Lower leg skin (tissue), 3 donors: ENCODE data around the gene GPSM3.

Experiments
- POLR2A ChIP-seq, 2 donors: fragments of 450-650 bp; IDR thresholded peaks; one replicate each; pipeline ENCODE4 v1.6.1; 2016 to 2017; ENCODE audit warnings: antibody characterized with exemption in 2 of 2, mild to moderate bottlenecking in 1 of 2, moderate library complexity in 1 of 2
- TF ChIP-seq, protein P1 (sequence below), 3 donors: fragments of 450-650 bp; IDR thresholded peaks; one replicate each; pipeline ENCODE4 v1.5.1; 2016; ENCODE audit warnings: antibody characterized with exemption in 3 of 3, mild to moderate bottlenecking in 3 of 3, moderate library complexity in 2 of 3

DNA sequence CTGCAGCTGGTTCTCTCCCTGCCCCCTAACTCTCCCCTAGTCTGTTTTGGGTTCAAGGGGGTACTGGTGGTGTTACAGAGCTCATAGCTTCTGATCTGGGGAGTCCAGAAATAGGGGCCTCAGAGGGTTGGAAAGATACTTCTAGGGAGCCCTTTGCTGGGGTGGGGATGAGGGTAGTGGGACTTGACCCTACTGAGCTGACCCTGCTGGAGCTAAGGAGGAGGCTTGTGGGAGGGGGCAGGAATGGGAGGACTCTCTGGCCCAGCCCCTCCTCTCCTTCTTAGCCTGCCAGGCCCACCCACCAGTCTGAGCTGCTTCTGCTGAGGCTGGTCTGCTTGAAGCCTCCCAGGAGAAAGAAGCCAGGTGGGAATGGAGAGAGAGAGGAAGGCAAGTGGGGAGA lies 28.1 kb downstream of the GPSM3 start, which contains the start of gene EGFL8:
- TF ChIP-seq POLR2A (IDR thresholded peaks at IDR 0.05) = no peak
- TF ChIP-seq, protein P1, sequence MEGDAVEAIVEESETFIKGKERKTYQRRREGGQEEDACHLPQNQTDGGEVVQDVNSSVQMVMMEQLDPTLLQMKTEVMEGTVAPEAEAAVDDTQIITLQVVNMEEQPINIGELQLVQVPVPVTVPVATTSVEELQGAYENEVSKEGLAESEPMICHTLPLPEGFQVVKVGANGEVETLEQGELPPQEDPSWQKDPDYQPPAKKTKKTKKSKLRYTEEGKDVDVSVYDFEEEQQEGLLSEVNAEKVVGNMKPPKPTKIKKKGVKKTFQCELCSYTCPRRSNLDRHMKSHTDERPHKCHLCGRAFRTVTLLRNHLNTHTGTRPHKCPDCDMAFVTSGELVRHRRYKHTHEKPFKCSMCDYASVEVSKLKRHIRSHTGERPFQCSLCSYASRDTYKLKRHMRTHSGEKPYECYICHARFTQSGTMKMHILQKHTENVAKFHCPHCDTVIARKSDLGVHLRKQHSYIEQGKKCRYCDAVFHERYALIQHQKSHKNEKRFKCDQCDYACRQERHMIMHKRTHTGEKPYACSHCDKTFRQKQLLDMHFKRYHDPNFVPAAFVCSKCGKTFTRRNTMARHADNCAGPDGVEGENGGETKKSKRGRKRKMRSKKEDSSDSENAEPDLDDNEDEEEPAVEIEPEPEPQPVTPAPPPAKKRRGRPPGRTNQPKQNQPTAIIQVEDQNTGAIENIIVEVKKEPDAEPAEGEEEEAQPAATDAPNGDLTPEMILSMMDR (IDR thresholded peaks at IDR 0.05) = no peak
